ENCODE data around the gene TAT.

DNA sequence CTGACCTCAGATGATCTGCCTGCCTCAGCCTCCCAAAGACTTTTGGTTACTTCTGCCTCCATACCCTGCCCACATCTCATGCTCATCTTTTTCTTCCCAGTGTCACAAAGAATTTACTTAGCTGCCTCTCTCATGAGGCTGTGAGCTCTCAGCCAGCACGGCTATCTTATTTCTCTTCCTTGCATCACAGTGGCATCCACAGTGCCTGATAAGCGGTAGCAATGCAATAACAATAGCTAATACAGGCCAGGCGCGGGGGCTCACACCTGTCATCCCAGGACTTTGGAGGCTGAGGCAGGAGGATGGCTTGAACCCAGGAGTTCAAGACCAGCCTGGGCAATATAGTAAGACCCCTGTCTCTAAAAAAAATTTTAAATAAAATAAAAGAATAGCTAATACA lies 33.6 kb upstream of the TAT start:
- TF ChIP-seq, protein P1, sequence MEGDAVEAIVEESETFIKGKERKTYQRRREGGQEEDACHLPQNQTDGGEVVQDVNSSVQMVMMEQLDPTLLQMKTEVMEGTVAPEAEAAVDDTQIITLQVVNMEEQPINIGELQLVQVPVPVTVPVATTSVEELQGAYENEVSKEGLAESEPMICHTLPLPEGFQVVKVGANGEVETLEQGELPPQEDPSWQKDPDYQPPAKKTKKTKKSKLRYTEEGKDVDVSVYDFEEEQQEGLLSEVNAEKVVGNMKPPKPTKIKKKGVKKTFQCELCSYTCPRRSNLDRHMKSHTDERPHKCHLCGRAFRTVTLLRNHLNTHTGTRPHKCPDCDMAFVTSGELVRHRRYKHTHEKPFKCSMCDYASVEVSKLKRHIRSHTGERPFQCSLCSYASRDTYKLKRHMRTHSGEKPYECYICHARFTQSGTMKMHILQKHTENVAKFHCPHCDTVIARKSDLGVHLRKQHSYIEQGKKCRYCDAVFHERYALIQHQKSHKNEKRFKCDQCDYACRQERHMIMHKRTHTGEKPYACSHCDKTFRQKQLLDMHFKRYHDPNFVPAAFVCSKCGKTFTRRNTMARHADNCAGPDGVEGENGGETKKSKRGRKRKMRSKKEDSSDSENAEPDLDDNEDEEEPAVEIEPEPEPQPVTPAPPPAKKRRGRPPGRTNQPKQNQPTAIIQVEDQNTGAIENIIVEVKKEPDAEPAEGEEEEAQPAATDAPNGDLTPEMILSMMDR (IDR thresholded peaks at IDR 0.05; ENCODE audit: insufficient read depth, low read depth, low read length), result no peak
- TF ChIP-seq EZH2 (IDR thresholded peaks at IDR 0.05; ENCODE audit: insufficient read depth, low read length), result no peak

Measured in astrocyte (in vitro differentiated cells and primary cell).